Brain pericyte (primary cell): ENCODE data around the gene PICALM.
"Not testable (repeated sequence)": the region's sequence is repeated elsewhere in the genome, so short reads cannot be mapped to it uniquely, and the experiment has no call there.

ENCODE experiments used
- DNase-seq: peaks from one replicate; pipeline ENCODE4 v3.0.0-alpha.2; 2012; ENCODE audit warnings: low read depth, low spot score

Gene PICALM

DNA sequence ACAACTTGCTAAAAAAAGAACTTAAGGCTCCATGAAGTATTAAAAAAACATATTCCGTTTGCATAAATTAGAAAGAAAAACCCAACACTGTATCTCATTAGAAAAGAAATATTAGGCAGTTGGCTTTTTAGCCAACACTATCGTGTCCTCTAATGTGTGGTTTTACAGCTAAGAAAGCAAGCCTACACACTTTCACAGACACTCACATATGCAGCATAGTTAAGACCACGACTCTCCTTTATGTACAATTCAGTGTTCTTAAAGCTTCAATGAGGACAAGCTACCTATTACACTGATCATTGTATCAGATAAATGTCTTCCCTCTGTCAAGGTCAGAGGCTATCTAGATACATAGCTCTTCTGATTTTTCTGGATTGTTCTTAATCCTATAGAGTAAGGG lies 80.1 kb downstream of the PICALM start:
- DNase-seq = no peak

DNA sequence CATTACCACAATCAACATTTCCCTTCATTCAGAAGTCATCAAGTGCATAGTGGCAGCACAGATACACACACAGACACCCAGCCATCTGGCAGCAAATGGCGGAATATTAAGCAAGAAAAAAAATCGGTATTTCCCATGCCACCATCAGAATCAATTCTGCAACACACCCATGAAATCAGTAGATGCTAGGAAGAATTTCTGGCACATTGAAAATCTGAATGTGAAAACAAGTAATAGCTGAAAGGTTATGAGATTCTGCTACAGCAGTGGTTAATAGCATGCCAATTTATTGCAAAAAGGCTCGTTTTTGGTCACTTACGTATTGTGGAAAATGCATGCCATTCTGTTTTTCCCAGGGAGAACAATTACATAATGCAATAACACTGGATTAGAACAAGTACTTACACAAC lies 91.1 kb downstream of the PICALM start:
- no peak for DNase-seq

DNA sequence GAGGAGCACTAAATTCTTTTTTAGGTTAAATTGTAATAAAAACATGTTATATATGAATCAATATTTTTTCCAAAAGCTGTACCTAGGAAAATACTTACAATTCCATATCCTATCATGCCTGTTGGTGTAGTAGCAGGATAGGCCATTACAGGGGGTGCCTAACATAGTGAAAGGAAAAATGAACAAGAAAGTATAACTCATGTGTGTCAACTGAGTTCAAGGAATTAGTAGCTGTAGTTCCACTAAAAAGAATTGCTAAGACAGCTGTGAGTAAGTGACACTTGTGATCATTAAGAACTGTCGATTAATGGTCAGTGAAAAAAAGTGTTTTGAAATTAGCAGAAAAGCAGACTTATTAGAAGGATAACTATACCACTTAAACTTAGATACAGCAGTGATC lies 92.4 kb downstream of the PICALM start:
- DNase-seq = no peak

DNA sequence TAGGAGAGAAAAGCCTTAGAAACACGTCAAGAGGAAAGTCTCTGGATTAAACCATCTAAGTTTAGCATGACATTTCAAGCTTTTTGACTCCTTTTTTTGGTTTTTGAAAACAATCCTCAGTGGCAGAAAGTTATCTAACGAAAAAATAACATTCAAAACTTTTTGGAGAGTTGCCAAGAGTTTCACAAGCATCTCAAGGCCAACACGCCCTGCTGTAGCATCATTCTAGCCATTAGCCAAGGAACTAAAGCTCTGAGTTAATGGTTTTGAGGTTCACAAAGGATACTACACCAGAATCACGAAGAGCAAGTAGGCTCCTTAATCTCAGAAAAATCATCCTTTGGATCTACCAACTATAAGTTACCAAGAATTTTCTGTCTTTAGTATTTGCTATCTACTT lies 94.8 kb downstream of the PICALM start:
- no peak for DNase-seq

DNA sequence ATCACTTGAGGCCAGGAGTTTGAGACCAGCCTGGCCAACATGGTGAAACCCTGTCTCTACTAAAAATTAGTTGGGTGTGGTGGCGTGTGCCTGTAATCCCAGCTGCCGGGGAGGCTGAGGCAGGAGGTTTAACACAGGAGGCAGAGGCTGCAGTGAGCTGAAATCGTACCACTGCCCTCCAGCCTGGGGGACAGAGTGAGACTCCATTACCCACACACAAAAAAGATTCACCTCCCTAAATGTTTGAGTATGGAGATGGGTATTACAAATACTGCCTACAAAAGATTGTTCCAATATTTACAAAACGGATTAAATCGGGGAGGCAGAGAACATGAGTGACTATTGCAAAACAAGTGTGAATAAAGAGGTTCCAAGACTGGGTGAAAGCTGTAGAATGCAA lies 98.3 kb downstream of the PICALM start:
- DNase-seq = no peak

DNA sequence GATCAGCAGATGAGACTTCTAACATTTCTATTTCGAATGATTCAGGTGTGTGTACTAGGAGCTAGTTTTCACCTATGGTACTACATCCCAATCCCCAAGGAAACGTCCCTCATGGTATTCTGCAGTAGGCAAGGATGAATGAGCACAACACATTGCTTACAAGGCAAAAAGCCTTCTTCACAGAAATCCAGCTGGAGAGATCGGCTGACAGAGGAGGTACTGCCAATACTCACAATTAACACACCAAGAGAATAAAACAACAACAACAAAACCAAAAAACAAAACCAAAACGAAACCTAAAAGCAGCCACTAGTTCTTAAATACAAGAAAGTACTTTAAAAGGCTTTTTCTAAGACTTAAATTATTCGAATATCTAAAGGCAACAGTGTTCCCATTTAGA lies 101.4 kb downstream of the PICALM start:
- DNase-seq = no peak

DNA sequence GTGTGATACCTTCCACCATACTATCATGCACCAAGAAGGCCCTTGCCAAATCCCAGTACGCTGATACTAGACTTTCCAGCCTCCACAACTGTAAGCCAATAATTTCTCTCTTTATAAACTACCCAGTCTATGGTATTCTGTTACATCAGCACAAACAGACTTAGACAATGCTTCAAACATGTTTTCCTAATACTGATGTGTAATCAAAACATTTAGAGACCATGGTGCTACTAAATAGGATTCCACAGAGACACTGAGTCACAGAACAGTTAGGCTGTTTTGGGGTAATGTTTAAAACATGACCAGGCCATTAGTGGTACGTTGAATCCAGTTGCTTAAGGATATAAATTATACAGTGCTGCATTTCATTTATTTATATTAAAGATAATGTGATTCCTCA lies 103.7 kb downstream of the PICALM start:
- DNase-seq = no peak

DNA sequence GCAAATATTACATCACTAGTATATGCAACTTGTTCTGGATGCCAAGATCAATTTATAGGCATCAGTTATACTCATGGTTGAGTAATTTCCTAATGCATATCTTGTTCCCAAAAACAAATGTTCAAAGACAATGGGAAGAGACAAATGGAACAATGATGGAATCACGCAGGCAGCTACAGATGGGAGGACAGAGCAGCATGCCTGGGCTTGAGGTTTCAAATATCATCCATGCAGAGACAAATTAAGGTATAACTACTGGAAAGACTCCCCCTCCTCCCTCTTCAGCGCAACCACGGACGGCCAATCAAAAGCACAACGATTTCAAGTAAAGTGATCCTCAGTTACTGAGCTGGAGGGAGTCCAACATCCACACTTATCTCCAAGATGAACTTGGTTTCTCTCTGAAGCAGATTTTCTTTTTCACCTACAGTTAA lies 106.9 kb downstream of the PICALM start:
- no peak for DNase-seq

DNA sequence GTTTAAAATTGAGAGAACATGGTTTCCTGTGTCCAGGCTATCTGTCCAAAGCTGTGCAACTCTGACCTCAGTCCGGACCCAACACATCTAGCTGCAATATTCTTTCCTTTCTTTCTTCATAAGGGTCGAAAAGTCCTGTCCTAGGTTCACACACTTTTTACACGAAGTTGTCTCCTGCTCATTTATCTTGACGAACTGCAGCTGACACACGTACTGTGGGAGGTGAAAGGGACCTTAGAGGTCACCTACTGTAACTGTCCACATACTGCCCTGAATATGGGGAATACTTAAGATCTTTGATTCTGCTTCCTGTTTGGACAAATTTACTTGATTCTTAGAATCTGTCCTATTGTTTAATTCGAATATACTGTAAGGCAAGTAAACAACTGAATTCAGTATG lies 107.8 kb downstream of the PICALM start:
- no peak for DNase-seq

DNA sequence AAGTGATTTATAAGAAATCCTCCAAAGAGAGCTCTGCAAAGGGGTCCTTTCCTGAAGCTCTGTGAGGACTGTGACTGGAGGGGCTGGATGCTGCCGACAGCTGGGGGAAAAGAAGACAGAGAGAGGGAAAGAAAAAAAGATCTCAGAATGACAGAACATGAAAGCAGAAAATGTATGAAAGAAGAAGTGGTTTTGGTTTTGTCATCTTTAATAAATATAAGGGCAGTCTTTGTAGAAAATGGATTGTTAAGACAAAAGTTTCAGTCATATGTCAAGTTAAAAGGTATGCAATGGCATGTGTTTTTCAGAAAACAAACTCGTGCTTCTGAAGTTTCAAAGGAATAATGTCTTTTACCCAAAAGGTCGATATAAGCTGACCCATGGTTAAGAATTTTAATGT lies 108.2 kb downstream of the PICALM start:
- DNase-seq = no peak

DNA sequence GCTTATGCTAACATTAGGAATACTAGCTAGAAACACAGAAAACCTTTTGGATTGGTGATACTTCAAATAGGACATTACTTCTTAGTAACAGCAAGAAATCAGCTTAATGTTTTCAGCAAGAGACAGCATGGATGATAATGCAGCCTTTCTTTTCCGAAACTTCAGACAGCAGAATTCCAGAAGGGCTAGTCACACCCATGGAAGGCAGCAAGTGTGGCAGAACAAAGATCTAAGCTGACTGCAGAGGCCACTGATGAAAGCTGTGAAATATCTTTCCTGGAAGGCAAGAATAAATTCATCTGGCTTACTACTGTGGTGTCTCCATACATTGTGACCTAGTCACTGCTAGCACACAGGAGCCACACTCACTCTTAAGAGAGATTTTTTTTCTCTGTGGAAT lies 113.4 kb downstream of the PICALM start:
- DNase-seq = no peak

DNA sequence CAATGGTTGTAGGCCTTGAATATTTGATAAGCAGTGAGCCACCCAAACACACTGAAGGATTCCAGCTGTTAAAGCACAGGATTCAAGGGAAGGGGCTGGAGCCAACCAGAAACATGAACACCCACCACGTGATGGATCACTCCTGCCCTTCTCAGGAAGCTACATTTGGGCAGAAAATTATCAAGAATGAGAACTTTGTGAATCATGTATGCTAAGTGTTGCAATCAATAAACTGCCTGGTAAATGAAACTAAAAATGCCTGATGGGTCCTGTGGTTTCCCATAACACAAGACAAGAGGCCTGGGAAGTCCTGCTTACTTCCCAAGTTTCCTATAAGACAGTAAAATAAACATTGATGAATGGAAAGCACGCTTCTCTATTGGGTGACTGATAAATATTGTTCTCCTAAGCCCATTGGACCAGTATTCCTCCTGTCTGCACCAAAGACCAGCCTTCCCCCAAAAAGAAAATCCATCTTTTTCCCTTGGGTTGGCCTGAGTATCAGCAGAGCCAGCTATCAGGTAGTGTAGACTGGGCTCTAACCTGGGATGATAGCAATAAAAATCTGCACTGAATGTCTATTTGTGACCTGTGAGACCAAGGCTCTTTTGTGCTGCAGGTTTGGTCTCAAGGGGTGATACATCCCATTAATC lies 115.3 kb downstream of the PICALM start:
- DNase-seq = no peak

DNA sequence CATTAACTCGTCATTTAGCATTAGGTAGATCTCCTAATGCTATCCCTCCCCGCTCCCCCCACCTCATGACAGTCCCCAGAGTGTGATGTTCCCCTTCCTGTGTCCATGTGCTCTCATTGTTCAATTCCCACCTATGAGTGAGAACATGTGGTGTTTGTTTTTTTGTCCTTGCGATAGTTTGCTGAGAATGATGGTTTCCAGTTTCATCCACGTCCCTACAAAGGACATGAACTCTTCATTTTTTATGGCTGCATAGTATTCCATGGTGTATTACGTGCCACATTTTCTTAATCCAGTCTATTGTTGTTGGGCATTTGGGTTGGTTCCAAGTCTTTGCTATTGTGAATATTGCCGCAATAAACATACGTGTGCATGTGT lies 116.8 kb downstream of the PICALM start:
- not testable (repeated sequence) for DNase-seq

DNA sequence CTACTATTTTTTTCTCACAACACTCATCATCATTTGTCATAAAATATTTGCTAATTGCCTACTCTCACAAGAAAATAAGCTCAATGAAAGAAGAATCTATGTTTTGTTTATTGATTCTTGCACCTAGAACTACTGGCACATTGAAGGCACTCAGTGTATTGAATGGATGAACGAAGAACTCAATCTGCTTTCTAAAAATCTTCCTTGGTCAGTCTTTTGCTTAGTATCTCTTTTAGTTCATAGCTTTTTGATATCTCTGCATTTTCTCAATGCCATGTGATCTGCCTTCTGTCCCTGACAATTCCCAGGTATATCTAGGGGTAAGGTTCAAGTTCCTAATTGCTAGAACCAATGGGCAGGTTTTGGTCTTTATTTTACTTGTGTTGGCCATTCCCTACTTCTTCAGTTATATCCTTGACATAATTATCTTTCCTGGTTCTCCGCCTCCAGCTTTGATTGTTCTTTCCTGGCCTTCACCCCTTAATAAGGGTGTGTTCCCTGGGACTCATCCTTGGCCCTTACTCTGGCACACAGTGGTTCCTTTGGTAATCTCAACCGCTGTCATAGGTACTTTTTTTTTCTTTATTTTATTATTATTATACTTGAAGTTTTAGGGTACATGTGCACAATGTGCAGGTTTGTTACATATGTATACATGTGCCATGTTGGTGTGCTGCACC lies 117.3 kb downstream of the PICALM start:
- no peak for DNase-seq

DNA sequence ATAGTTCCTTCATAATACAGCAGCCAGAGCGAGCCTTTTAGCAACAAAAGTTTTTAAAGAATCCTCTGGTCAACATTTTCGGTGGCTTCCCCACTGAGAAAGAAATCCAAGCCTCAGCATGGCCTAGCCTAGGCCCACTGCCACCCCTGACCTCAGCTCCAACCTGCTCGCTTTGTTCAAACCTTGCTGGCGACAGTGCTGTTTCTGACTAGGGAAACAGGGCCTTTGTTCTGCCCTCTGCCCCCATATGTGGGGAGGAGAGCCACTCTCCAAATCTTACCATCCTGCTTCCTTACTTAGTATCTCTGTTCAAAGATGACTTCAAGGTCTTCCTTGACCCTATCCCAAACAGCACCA lies 117.9 kb downstream of the PICALM start:
- no peak for DNase-seq

DNA sequence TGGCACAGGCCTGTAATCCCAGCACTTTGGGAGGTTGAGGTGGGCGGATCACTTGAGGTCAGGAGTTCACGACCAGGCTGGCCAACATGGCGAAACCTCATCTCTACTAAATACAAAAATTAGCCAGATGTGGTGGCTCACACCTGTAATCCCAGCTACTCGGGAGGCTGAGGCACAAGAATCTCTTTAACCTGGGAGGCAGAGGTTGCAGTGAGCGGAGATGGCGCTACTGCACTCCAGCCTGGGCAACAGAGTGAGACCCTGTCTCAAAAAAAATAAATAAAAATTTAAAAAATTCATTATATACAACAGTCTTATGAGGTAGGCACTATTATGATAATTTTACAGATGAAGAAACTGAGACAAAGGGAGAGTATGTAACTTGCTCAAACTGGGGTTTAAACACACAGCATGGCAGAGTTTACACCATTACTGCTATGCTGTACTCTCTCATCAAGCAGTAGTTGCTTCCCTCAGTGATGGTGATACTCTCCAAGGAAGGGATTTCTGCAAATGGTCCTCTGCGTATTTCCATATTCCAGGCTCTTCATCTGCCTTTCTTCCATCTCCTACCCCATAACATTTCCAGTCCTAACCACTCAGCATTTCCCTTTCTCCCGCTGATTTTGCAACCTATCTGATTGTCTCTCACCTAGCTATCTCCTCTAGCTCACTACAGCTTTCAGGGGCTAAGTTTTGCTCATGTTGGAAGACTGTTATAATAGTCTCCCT lies 118.4 kb downstream of the PICALM start:
- no peak for DNase-seq

DNA sequence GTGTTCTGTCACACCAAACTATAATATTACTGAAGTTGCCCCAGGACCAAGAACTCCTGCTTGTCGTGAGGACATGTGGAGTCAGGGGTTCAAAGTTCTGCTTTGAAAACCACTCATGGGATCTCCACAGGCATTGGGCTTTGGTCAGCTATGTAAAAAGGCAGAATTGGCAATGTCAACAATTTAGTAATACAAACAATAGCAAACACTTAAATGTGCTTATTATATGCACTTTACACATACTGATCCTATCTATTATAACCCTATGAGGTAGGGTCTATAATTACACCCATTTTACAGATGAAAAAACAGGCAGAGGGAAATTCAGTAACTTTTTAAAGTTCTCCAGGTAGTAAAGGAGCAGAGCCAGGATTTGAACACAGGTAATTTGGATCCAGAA lies 119.1 kb downstream of the PICALM start:
- DNase-seq = no peak

DNA sequence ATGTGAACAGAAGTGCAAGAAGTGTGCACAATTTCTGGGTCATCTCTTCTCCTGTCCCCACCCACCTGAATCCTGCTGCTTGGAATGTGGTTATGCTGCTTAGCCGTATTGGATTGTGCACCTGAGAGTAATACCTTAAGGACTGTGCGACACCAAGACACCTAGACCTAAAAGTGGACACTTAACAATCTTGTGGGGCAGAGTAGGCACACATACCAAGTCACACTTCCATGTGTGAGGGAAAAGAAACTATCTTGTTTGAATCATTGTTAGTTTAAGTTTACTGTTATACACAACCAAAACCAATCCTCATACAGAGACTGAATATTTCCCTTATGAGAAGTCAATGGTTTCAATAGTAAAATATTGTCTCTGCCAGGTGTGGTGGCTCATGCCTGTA lies 120.0 kb downstream of the PICALM start:
- no peak for DNase-seq

DNA sequence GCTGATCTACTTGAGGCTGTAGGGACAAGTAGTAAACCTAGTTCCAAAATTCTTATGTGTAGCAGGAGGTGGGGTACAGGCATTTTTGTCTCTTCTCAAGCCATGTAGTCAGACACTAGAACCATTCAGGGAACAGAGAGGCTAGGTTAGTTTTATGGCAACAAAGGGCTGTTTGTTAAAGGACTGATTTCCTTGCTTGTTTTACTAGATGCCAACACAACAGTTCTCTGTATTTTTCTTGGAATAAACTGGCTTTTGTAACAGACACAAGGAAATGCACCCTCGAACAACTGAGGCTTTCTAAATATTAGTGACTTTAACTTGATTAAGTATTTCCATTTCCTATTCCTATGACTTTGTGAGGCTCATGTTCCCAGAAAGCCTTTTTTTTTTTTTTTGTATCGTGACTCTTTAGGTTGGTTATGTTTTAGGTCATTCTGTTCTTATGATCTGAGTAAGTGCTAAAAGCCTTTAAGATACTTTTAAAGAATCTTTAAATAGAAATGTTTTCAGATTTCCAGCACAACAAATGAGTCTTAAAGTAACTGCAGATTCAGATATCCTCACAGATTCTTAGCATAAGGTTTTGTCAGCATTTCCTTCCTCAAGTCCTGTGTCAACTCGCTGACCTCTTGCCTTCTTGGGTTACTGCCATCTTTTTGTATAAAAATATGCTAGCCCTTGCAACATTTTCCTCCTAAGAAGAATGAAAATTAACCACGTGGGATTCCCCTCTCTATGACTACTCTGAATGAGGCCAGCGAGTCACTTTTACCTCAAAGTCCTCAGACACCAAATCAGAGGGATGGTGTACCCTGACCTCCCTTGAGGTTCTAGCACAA lies 121.2 kb downstream of the PICALM start:
- peak; percentile 43 for DNase-seq

DNA sequence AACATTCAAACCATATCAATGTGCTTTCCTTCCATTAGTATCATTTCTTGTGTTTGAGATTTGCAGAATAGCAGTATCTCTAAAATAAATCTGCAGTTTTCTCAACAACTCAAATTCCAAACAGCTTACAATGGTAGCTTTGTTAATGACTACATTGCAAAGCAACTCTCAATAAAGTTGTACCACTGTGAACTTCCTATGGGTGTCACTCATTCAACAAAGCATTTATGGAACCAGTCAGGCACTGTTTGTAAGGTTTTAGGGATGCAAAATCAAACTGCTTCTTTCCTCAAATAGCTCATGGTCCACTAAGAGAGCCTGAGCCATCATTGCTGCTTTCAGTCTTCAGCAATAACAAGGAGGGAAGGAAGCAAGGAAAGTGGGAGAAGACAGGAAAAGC lies 122.7 kb downstream of the PICALM start:
- DNase-seq = no peak

DNA sequence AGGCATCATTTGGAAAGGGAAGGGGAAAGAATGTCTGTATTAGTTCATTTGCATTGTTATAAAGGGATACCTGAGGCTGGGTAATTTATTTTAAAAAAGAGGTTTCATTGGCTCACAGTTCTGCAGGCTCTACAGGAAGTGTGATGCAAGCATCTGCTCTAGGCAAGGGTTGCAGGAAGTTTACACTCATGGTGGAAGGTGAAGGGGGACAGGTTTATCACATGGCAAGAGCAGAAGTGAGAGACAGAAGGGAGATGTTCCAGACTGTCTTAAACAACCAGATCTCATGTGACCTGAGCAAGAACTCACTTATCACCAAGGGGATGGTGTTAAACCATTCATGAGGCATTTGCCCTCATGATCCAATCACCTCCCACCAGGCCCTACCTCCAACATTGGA lies 123.1 kb downstream of the PICALM start:
- DNase-seq = no peak

DNA sequence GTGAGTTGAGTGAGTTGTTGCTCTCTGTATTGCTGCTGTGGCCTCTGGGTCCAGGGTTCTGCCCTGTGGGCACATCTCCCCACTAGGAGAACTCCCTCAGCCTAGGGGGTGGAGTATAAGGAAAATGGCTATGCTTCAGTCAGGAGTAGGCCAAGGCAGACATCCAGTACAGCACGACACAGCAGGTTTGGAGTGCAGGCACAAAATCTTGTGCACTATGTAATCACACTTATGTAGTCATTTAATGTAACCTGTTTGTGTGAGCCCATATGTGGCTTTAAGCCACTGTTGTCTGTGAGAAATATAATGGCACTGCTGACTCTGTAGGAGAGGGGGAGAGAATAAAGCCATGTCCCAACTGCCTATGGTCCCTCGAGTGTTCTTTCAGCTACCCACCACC lies 123.6 kb downstream of the PICALM start:
- DNase-seq = no peak
